ENCODE results near the gene DPP8.
A peak's percentile ranks its signal among the peaks of the same experiment; 100 is the strongest.
"Not testable (repeated sequence)": the region's sequence is repeated elsewhere in the genome, so short reads cannot be mapped to it uniquely, and the experiment has no call there.

DPP8 gene

GRCh38 chr15:65524226-65524625, 6.7 kb upstream of the DPP8 start:
- DNase-seq (ENCODE audit: low spot score): no peak

GRCh38 chr15:65521350-65521749, 3.9 kb upstream of the DPP8 start:
- no peak for DNase-seq (ENCODE audit: low spot score)

GRCh38 chr15:65518633-65519285, 1.3 kb upstream of the DPP8 start:
- DNase-seq (ENCODE audit: low spot score): no peak

GRCh38 chr15:65517866-65518207, 348 bp upstream of the DPP8 start:
- DNase-seq (ENCODE audit: low spot score): no peak

- DNase-seq (ENCODE audit: low spot score): no peak
Measured at GRCh38 chr15:65512807-65513416, 4.6 kb downstream of the DPP8 start.

- no peak for DNase-seq (ENCODE audit: low spot score)
Measured at GRCh38 chr15:65512189-65512588, 5.3 kb downstream of the DPP8 start.

- no peak for DNase-seq (ENCODE audit: low spot score)
Measured at GRCh38 chr15:65509321-65509720, 8.2 kb downstream of the DPP8 start.

- DNase-seq (ENCODE audit: low spot score): no peak
Measured at GRCh38 chr15:65494076-65494475, 23.4 kb downstream of the DPP8 start.

GRCh38 chr15:65484876-65485275, 32.6 kb downstream of the DPP8 start:
- DNase-seq (ENCODE audit: low spot score): no peak

GRCh38 chr15:65476903-65477302, 40.6 kb downstream of the DPP8 start:
- no peak for DNase-seq (ENCODE audit: low spot score)

- no peak for DNase-seq (ENCODE audit: low spot score)
Measured at GRCh38 chr15:65470866-65471265, 46.6 kb downstream of the DPP8 start.

- no peak for DNase-seq (ENCODE audit: low spot score)
Measured at GRCh38 chr15:65468229-65468909, 49.1 kb downstream of the DPP8 start.

- no peak for DNase-seq (ENCODE audit: low spot score)
Measured at GRCh38 chr15:65466901-65467300, 50.6 kb downstream of the DPP8 start.

GRCh38 chr15:65463096-65463495, 54.4 kb downstream of the DPP8 start:
- DNase-seq (ENCODE audit: low spot score): not testable (repeated sequence)

GRCh38 chr15:65460741-65461347, 56.6 kb downstream of the DPP8 start:
- DNase-seq (ENCODE audit: low spot score): peak; percentile 9

GRCh38 chr15:65455256-65455655, 62.2 kb downstream of the DPP8 start:
- not testable (repeated sequence) for DNase-seq (ENCODE audit: low spot score)

GRCh38 chr15:65451989-65452388, 65.5 kb downstream of the DPP8 start:
- DNase-seq (ENCODE audit: low spot score): no peak

GRCh38 chr15:65450556-65450955, 66.9 kb downstream of the DPP8 start:
- DNase-seq (ENCODE audit: low spot score): no peak

- no peak for DNase-seq (ENCODE audit: low spot score)
Measured at GRCh38 chr15:65447145-65447544, 70.3 kb downstream of the DPP8 start.

GRCh38 chr15:65434201-65434600, 83.3 kb downstream of the DPP8 start:
- DNase-seq (ENCODE audit: low spot score): no peak

GRCh38 chr15:65431731-65432130, 85.8 kb downstream of the DPP8 start:
- DNase-seq (ENCODE audit: low spot score): no peak

- no peak for DNase-seq (ENCODE audit: low spot score)
Measured at GRCh38 chr15:65426216-65426853, 91.2 kb downstream of the DPP8 start.

GRCh38 chr15:65424683-65425082, 92.8 kb downstream of the DPP8 start:
- DNase-seq (ENCODE audit: low spot score): no peak
